ENCODE results near the gene TMPRSS6. TPM values are rescaled to one million over a fixed set of nuclear protein-coding genes. Genes with fewer than 3 reads are reported as not detected.

TMPRSS6 gene
- total and polyA plus RNA-seq, 11 donors: 0.91 TPM; not detected in 10

GRCh38 chr22:37022483-37023337, 86.8 kb downstream of the TMPRSS6 start:
- WGBS, 4 donors: 61 to 70% (median 64%) methylated on average over 16 of the region's 16 CpGs
- no peak overlapping the region for H3K4me3 ChIP-seq
- peak in 3 of 4 donors; percentile 2 to 17 (median 7) for ATAC-seq
- peaks cover 0 to 38% (median 27%) of the 10 kb centered on the region in 9 donors for H3K36me3 ChIP-seq
- H3K27me3 ChIP-seq: no peaks in the 10 kb centered on the region
- TF ChIP-seq, protein P1, sequence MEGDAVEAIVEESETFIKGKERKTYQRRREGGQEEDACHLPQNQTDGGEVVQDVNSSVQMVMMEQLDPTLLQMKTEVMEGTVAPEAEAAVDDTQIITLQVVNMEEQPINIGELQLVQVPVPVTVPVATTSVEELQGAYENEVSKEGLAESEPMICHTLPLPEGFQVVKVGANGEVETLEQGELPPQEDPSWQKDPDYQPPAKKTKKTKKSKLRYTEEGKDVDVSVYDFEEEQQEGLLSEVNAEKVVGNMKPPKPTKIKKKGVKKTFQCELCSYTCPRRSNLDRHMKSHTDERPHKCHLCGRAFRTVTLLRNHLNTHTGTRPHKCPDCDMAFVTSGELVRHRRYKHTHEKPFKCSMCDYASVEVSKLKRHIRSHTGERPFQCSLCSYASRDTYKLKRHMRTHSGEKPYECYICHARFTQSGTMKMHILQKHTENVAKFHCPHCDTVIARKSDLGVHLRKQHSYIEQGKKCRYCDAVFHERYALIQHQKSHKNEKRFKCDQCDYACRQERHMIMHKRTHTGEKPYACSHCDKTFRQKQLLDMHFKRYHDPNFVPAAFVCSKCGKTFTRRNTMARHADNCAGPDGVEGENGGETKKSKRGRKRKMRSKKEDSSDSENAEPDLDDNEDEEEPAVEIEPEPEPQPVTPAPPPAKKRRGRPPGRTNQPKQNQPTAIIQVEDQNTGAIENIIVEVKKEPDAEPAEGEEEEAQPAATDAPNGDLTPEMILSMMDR (IDR thresholded peaks at IDR 0.05): no peak
- no peak for TF ChIP-seq POLR2A (IDR thresholded peaks at IDR 0.05)
- no peaks in the 10 kb centered on the region for H3K9me3 ChIP-seq
- DNase-seq: peak in 1 of 5 donors; percentile 49
- peak overlapping the region in 8 of 12 donors; percentile 17 to 63 (median 42) for H3K27ac ChIP-seq
- peaks cover 7 to 73% (median 37%) of the 10 kb centered on the region in 12 donors for H3K4me1 ChIP-seq
- intact Hi-C loops (cut with DNase I): loop anchor here in 1 of 10 donors (10.0 kb wide), 1 partner anchor 58 kb away; no protein-coding TSS in a partner anchor

- ATAC-seq (no peak), DNase-seq (peak in 1 of 5 donors; percentile 57)
- no peak for TF ChIP-seq POLR2A (IDR thresholded peaks at IDR 0.05)
- TF ChIP-seq, protein P1 (IDR thresholded peaks at IDR 0.05): peak; percentile 40 to 80 (median 69)
- H3K4me3 ChIP-seq: no peak overlapping the region
- H3K36me3 ChIP-seq: peaks cover 0 to 30% (median 20%) of the 10 kb centered on the region in 9 donors
- no peaks in the 10 kb centered on the region for H3K27me3 ChIP-seq
- WGBS, 4 donors: 71 to 76% (median 74%) methylated on average over 13 of the region's 13 CpGs
- no peaks in the 10 kb centered on the region for H3K9me3 ChIP-seq
- peaks cover 9 to 81% (median 43%) of the 10 kb centered on the region in 12 donors for H3K4me1 ChIP-seq
- H3K27ac ChIP-seq: peak overlapping the region in 5 of 12 donors; percentile 37 to 63 (median 43)
- intact Hi-C loops (cut with DNase I): loop anchor here in 1 of 10 donors (10.0 kb wide), 1 partner anchor 57 kb away; no protein-coding TSS in a partner anchor
Measured at GRCh38 chr22:37021710-37022482, 87.6 kb downstream of the TMPRSS6 start.

DNA sequence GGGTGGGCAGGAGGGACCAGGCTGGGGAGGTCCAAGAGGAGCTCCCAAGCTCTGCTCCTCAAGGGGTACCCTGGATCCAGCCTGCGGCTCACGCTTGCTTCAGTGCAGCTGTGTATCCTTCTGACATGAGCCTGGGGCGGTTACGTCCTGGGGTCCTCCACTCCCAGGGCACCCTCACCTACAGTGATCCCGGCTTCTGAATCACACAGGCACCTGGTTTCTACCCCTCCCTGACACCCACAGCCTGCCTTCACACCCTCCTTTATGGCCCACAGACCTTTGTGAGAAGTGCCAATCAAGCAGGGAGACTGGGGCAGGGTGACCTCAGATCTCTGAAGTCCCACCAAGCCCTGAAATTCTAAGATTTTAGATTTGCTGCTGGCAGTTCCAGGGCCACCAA, 88.5 kb downstream of the TMPRSS6 start:
- TF ChIP-seq, protein P1 (IDR thresholded peaks at IDR 0.05): no peak
- TF ChIP-seq POLR2A (IDR thresholded peaks at IDR 0.05): no peak
- Histone ChIP-seq H3K36me3 (peaks cover 0 to 28% (median 16%) of the 10 kb centered on the region in 9 donors), H3K9me3 (no peaks in the 10 kb centered on the region), H3K27me3 (no peaks in the 10 kb centered on the region), H3K4me3 (peak overlapping the region in 3 of 12 donors; percentile 94 to 99 (median 98)), H3K4me1 (peaks cover 9 to 85% (median 44%) of the 10 kb centered on the region in 12 donors), H3K27ac (no peak overlapping the region)
- ATAC-seq (no peak), DNase-seq (no peak)
- WGBS, 4 donors: 94 to 100% (median 97%) methylated on average over 5 of the region's 5 CpGs
- intact Hi-C loops (cut with DNase I): loop anchor here in 1 of 10 donors (10.0 kb wide), 1 partner anchor 56 kb away; no protein-coding TSS in a partner anchor

Measured in heart left ventricle (tissue), 16 donors.